ENCODE data around the gene ABCC6. TPM values are rescaled to one million over a fixed set of nuclear protein-coding genes. Genes with fewer than 3 reads are reported as not detected.

The ABCC6 gene
- total and polyA plus RNA-seq, 4 donors: 50.6 to 162 (median 95.9) TPM

- H3K27me3 ChIP-seq (ENCODE audit: control insufficient read depth in 4 of 4, insufficient read depth in 4 of 4, low read length in 3 of 4): no peaks in the 10 kb centered on the region
- no peak overlapping the region for H3K4me3 ChIP-seq (ENCODE audit: low read depth in 1 of 3, low read length in 3 of 3)
- TF ChIP-seq FOXA2 (IDR thresholded peaks at IDR 0.05): no peak
- no peak overlapping the region for H3K27ac ChIP-seq (ENCODE audit: low read depth in 1 of 2, low read length in 2 of 2)
- no peak overlapping the region for H3K9ac ChIP-seq (ENCODE audit: low read depth in 1 of 2, low read length in 2 of 2)
- H3K36me3 ChIP-seq (ENCODE audit: control insufficient read depth in 4 of 4, insufficient read depth in 3 of 4, low read depth in 1 of 4, low read length in 3 of 4): peaks cover 13 to 75% (median 59%) of the 10 kb centered on the region in 4 donors
- H3K4me1 ChIP-seq (ENCODE audit: control insufficient read depth in 4 of 4, insufficient read depth in 4 of 4, low read length in 3 of 4): peaks cover 1 to 3% (median 1%) of the 10 kb centered on the region in 4 donors
- WGBS: 90% methylated on average over 1 of the region's 1 CpG
- no peaks in the 10 kb centered on the region for H3K9me3 ChIP-seq (ENCODE audit: control insufficient read depth in 4 of 4, low read length in 3 of 4)
- no peak for DNase-seq (ENCODE audit: low spot score)
Measured at GRCh38 chr16:16157166-16157565, 66.1 kb downstream of the ABCC6 start.

- H3K9me3 ChIP-seq (ENCODE audit: control insufficient read depth in 4 of 4, low read length in 3 of 4): no peaks in the 10 kb centered on the region
- no peak overlapping the region for H3K9ac ChIP-seq (ENCODE audit: low read depth in 1 of 2, low read length in 2 of 2)
- peaks cover 11 to 57% (median 48%) of the 10 kb centered on the region in 4 donors for H3K36me3 ChIP-seq (ENCODE audit: control insufficient read depth in 4 of 4, insufficient read depth in 3 of 4, low read depth in 1 of 4, low read length in 3 of 4)
- DNase-seq (ENCODE audit: low spot score): no peak
- no peak overlapping the region for H3K27ac ChIP-seq (ENCODE audit: low read depth in 1 of 2, low read length in 2 of 2)
- H3K4me3 ChIP-seq (ENCODE audit: low read depth in 1 of 3, low read length in 3 of 3): no peak overlapping the region
- peaks cover 7 to 18% (median 16%) of the 10 kb centered on the region in 4 donors for H3K4me1 ChIP-seq (ENCODE audit: control insufficient read depth in 4 of 4, insufficient read depth in 4 of 4, low read length in 3 of 4)
- TF ChIP-seq TAF1 (conservative IDR thresholded peaks at IDR 0.05) (no peak), RAD21 (IDR thresholded peaks at IDR 0.05) (no peak), HNF4G (IDR thresholded peaks at IDR 0.05) (no peak), HNF4A (conservative IDR thresholded peaks at IDR 0.05) (no peak), ATF3 (IDR thresholded peaks at IDR 0.05) (no peak), GABPA (IDR thresholded peaks at IDR 0.05 in 1 of 2, conservative IDR thresholded peaks at IDR 0.05 in 1 of 2) (no peak), ZBTB33 (IDR thresholded peaks at IDR 0.05) (no peak)
- H3K27me3 ChIP-seq (ENCODE audit: control insufficient read depth in 4 of 4, insufficient read depth in 4 of 4, low read length in 3 of 4): no peaks in the 10 kb centered on the region
- WGBS: 94% methylated on average over 3 of the region's 3 CpGs
Measured at GRCh38 chr16:16155234-16155633, 68.1 kb downstream of the ABCC6 start.

GRCh38 chr16:16154281-16154951 lies 68.9 kb downstream of the ABCC6 start:
- Histone ChIP-seq H3K27me3 (ENCODE audit: control insufficient read depth in 4 of 4, insufficient read depth in 4 of 4, low read length in 3 of 4) (no peaks in the 10 kb centered on the region), H3K9me3 (ENCODE audit: control insufficient read depth in 4 of 4, low read length in 3 of 4) (no peaks in the 10 kb centered on the region), H3K4me1 (ENCODE audit: control insufficient read depth in 4 of 4, insufficient read depth in 4 of 4, low read length in 3 of 4) (peaks cover 16 to 26% (median 24%) of the 10 kb centered on the region in 4 donors), H3K27ac (ENCODE audit: low read depth in 1 of 2, low read length in 2 of 2) (no peak overlapping the region), H3K4me3 (ENCODE audit: low read depth in 1 of 3, low read length in 3 of 3) (no peak overlapping the region), H3K9ac (ENCODE audit: low read depth in 1 of 2, low read length in 2 of 2) (no peak overlapping the region), H3K36me3 (ENCODE audit: control insufficient read depth in 4 of 4, insufficient read depth in 3 of 4, low read depth in 1 of 4, low read length in 3 of 4) (peaks cover 11 to 49% (median 42%) of the 10 kb centered on the region in 4 donors)
- 89% methylated on average over 18 of the region's 18 CpGs for WGBS
- DNase-seq (ENCODE audit: low spot score): no peak
- TF ChIP-seq RXRA (IDR thresholded peaks at IDR 0.05): no peak
- no peak for TF ChIP-seq NR2F2 (IDR thresholded peaks at IDR 0.05)
- TF ChIP-seq JUND (IDR thresholded peaks at IDR 0.05): no peak
- no peak for TF ChIP-seq YY1 (IDR thresholded peaks at IDR 0.05)
- TF ChIP-seq RAD21 (IDR thresholded peaks at IDR 0.05): no peak
- TF ChIP-seq FOXA1 (IDR thresholded peaks at IDR 0.05): no peak
- no peak for TF ChIP-seq REST (IDR thresholded peaks at IDR 0.05)
- TF ChIP-seq EGR1 (IDR thresholded peaks at IDR 0.05; ENCODE audit: low read depth in 2 of 2): no peak
- no peak for TF ChIP-seq SP1 (IDR thresholded peaks at IDR 0.05)
- no peak for TF ChIP-seq TAF1 (conservative IDR thresholded peaks at IDR 0.05)
- TF ChIP-seq GABPA (IDR thresholded peaks at IDR 0.05 in 1 of 2, conservative IDR thresholded peaks at IDR 0.05 in 1 of 2): no peak
- TF ChIP-seq HNF4A (conservative IDR thresholded peaks at IDR 0.05): no peak
- no peak for TF ChIP-seq MAX (IDR thresholded peaks at IDR 0.05)
- TF ChIP-seq ZBTB33 (IDR thresholded peaks at IDR 0.05): no peak
- no peak for TF ChIP-seq CTCF (IDR thresholded peaks at IDR 0.05; ENCODE audit: low read depth, low read length, missing input control)
- TF ChIP-seq HNF4G (IDR thresholded peaks at IDR 0.05): no peak
